IPS-NIHi7 (cell line): ENCODE data around the gene SLC16A1.

Experiments used
- DNase-seq: peaks from one replicate; pipeline ENCODE4 v3.0.0; 2012; ENCODE audit warnings: mixed read lengths; ENCODE audit errors: extremely low spot score

SLC16A1 gene

DNA sequence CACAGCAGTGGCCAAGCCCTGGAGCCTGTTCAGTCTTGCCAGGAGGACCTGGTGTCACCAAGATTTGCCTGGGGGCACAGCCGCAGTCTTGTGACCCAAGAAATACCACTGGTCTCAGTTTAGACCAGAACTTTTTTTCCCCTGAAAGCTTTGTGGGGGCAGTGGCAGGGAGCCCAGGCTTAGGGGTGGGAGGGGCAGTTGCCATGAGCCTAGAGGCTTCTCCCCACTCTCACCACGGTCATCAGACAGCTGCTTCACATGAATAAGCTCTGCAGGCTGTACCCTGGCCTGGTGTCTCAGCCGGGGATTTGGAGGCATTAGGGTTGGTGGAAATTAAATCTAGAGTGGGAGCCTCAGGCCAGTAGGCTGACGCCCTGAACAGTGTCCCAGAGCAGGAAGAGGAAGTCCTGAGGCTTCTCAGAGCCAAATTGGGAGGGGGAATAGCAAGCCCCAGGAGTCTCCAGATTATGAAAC is 73.7 kb downstream of the SLC16A1 start:
- no peak for DNase-seq

DNA sequence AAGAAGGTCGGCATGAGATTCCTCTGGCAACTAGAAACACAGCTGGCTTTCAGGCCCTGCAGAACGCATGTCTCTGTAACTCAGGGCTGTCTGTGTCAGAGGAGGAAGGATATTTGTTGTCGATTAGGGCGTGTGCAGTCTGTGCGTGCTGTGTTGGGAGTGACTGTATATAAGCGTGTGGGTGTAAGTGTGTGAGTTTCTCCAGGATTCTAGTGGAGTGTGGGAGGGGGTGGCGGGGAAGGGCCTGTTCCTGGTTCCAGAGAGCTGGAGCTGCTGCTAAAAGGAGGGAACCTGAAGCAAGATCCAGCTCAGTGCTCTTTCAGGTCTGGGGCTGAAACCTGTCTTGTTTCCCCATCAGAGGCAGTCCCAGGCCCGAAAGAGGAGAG is 74.3 kb downstream of the SLC16A1 start:
- DNase-seq: no peak

- DNase-seq: no peak
Measured at GRCh38 chr1:112879834-112880233, 76.2 kb downstream of the SLC16A1 start.

GRCh38 chr1:112878321-112878720 is 77.7 kb downstream of the SLC16A1 start:
- no peak for DNase-seq

GRCh38 chr1:112877750-112878149 is 78.2 kb downstream of the SLC16A1 start:
- no peak for DNase-seq

GRCh38 chr1:112876315-112876714 is 79.7 kb downstream of the SLC16A1 start:
- DNase-seq: no peak

DNA sequence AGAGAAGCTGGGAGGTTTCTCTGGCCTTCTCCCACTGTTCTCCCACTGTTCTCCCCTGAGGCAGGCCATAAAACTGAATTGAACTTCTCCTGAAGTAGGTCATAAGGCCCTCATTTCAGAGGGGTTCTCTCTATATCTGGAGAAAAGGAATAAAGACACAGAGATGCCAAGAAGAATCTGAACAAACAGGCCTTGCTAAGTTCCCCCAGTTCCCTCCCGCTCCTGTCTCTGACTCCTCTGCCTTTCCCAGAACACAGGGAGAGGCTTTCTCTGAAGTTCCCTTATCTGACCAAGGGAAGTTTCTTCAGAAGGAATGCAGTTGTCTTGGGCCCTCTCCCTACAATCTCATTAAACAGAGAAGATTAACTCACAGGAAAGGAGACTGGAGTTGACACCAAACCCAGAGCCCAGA is 83.4 kb downstream of the SLC16A1 start:
- no peak for DNase-seq

DNA sequence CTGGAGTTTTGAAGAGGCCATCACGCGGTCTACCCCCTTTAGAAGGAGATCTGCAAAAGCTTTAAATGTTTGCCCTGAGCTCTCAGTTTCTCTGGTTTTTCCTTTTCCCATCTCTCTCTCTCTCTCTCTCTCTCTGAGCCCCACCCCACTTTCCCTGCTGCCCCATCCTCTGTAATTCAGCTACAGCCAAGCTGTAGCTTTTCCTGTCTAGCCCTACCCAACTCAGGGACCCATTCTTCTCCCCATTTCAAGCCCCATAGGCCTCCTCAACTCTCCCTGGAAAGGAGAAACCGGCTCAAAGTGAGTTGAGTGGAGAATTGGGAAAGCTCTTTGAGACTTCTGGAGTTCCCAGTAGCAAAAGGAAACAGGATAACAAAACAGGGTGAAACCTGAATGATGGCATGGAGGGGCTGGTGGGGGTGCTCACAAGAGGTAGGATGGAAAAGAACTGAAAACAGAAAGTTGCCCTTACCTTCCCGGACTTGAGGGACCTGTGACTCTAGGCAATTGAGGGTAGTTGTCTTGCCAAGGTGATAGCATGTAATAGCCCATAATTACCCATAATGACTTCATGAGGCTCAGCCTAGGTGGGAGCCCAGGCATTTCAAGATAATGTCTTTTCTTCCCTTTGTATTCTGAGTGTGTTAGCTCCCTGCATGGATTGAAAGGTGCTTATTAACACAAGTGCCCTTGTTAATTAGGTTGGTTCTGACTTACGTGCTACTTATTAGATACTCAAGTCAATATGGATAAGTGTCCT is 84.9 kb downstream of the SLC16A1 start:
- no peak for DNase-seq

- no peak for DNase-seq
Measured at GRCh38 chr1:112869895-112870294, 86.1 kb downstream of the SLC16A1 start.

DNA sequence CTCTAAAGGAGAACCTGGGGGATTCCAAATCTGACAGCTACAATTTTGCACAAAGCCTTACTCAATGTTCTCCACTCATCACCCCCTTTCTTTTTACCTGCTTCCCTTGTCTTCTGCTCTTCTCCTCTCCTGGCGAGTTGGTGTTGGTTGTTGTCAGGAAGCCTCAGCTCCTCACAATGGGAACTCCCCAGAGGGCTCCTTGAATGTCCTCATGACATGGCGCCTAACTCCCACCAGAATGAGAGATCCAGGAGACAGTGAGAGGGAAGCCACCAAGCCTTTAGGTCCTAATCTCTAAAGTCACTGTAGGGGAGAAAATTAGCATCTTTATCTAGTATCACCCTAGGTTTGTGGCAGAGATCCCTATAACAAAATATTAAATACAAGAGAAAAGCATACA is 87.8 kb downstream of the SLC16A1 start:
- no peak for DNase-seq

DNA sequence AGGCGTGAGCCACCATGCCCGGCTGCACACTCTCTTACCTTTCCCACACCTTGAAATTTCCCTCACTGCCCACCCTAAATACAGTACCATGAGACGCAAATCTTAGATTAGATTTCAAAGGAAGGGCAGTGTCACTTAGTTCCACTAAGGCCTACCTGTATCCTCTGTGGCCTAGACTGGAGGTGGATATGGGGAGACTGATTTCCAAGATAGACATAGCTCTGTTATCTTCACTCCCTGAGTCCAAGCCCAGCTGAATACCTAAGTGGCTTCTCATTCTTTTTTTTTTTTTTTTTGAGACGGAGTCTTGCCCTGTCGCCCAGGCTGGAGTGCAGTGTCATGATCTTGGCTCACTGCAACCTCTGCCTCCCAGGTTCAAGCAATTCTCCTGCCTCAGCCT is 89.0 kb downstream of the SLC16A1 start:
- DNase-seq: no peak

GRCh38 chr1:112866151-112866550 is 89.8 kb downstream of the SLC16A1 start:
- no peak for DNase-seq

- DNase-seq: no peak
Measured at GRCh38 chr1:112862753-112863426, 93.1 kb downstream of the SLC16A1 start.
